Right renal pelvis (tissue), 4 donors: ENCODE data around the gene CD300LB. TPM values are rescaled to one million over a fixed set of nuclear protein-coding genes. Genes with fewer than 3 reads are reported as not detected.

Experiments
- DNase-seq, 4 donors: peaks; one replicate each; pipeline ENCODE4 v3.0.0-alpha.2; 2013; ENCODE audit warnings: low read depth in 4 of 4, low spot score in 3 of 4, missing footprints in 1 of 4
- polyA plus RNA-seq, 4 donors: library from polyadenylated mRNA; unstranded; fragments of 120-200 nt; gene quantifications; one replicate each; pipeline ENCODE4 v1.2.1, GENCODE V29; 2013; ENCODE audit not compliant: insufficient read length in 4 of 4

The CD300LB gene
- polyA plus RNA-seq, 4 donors, result 0.07 to 0.19 (median 0.14) TPM

- DNase-seq, result no peak
Observed at GRCh38 chr17:74550602-74551001, 19.3 kb upstream of the CD300LB start.

GRCh38 chr17:74549343-74549742 is 18.1 kb upstream of the CD300LB start:
- DNase-seq, result no peak

DNA sequence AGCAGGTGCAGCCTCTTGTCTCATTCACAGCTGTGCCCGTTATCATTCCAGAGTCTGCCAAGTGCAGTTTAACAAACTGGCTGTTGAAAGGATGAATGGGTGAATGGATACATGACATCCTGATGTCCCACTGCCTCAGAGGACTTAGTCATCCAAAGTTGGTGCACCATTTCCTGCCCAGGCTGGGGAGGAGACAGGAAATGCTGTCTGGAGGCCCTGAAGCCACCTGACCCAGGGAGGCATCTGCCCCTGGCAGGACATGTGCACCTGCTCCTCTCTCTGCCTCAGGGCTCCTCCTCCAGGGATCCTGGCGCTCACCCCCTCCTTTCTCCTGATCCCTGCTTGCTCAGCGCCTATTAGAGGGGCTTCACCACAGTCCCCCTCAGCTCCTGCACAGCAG is 16.5 kb upstream of the CD300LB start:
- DNase-seq, result no peak

GRCh38 chr17:74547264-74547663 is 16.0 kb upstream of the CD300LB start:
- DNase-seq, result no peak

GRCh38 chr17:74546586-74546985 is 15.3 kb upstream of the CD300LB start:
- no peak for DNase-seq

DNA sequence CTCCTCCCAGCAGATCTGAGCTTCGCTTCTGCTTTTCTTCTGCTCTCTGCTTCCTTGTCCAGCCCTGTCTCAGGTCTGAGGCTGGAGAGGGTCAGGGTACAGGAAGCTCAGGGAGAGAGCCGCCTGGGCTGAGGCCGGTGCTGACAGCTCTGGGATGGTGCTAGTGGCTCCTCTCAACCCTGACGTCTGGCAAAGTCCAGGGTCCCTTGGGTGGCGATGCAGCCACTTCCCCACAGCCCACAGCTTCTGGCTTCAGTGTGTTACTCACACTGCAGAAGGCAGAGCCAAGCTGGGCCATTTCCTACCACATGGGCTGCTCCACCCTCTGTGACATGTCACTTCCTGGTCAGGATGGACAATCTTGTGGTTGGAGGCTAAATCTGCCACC is 14.6 kb upstream of the CD300LB start, which contains the start of gene CD300C:
Gene CD300C (minus strand): TSS at position 273 of the 388 bp plus-strand sequence. CDS start 333 bp downstream, outside the sequence.
- no peak for DNase-seq

DNA sequence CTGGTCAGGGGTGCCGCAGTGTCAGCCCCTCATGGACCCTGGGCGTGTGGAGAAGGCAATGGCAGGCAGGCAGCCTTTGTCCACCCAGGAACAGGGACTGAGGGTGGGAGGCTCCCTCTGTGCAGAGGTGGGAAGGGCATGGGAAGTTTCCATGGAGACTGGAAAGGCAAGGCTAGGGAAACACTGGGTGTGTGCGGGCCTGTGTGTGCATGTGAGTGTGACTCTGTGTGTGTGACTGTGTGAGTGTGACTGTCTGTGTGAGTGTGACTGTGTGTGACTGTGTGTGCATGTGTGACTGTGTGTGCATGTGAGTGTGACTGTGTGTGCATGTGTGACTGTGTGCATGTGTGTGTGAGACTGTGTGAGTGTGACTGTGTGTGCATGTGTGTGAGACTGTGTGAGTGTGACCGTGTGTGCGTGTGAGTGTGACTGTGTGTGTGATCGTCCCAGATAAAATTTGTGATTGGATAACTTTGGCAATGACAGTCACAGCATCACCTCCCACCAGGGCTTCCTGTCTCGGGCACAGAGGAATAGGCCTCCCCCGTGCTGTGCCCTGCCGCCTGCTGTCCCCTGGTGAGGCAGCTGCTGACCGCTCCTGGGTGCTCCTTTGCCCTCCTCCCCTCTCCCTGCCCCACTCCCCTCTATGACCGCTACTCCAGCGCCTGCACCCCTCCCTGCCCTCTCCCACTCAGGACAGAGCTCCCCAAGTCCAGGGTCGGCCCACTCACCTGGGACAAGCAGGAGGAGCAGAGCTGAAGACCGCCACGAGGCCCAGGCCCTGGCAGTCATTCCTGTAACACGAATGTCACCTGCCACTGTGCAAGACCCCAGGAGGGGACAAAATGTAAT is 13.9 kb upstream of the CD300LB start:
- DNase-seq, result no peak

GRCh38 chr17:74543891-74544760 is 12.9 kb upstream of the CD300LB start:
- DNase-seq, result no peak

DNA sequence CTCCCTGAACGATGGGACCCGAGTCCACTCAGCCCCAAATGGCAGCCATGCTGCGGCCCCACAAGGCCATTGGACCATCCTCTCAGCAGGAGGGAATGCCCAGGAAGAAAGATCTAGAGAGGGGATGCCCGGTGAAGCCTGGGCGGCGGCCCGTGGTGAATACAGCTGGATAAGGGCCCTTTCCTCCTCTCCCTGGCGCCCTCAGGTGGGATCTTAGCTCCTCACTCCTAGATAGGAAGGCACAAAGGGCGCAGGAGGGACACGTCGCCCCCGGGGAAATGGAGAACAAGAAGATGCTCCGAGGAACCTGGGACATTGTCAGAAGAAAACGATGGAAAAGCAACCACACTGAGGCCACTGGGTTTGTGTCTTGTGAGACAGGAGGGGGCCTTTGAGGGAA is 12.1 kb upstream of the CD300LB start:
- DNase-seq, result no peak

DNA sequence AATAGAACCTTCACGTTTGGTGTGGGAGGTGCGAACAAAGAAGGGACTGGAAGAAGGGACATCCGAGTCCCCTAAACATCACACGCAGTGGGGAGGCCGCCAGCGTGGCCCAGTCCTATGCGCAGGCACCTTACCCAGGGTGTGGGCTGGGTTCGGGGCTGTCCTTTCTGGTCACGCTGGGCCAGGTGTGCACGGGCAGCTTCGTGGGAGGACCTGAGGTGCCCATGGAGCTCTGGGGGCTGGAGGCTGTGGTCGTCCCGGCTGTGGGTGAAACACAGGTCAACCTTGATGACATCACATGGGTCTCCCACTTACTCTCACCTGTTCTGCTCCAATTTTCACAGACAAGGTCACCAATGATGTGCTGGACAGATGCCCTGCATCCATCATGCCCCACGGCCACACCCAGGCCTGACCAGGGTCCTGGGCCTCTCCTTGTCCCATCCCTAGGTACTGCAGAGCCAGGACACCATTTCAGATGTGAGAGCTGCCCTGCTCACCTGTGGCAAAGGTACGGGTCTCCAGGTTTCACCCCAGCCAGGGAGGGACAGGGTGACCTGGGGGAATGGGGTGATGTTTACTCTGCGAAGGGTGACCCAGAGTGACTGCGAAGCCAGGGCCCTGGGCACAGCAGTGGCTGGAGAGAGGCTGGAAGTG is 11.6 kb upstream of the CD300LB start:
- DNase-seq, result no peak

DNA sequence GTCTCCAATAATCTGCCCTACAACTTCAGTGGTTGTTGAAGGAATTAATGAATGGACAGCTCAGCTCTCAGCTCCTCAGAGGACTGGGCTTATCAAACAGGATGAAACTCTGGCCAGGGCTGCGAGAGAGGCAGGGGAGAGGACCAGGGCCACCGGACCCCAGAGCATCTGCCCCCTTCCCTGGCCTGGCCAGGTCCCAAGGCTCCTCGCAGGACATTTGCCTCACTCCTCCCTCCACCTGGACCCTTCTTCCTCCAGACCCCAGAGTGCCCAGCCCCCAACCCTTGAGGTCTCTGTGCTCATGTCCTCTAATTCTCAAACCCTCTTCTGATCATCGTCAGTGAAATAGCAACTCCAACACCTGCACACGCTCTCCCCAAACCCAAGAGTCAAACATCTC is 10.9 kb upstream of the CD300LB start:
- no peak for DNase-seq

GRCh38 chr17:74541176-74542111 is 10.2 kb upstream of the CD300LB start:
- no peak for DNase-seq

- DNase-seq, result no peak
Observed at GRCh38 chr17:74539281-74539820, 8.1 kb upstream of the CD300LB start.

DNA sequence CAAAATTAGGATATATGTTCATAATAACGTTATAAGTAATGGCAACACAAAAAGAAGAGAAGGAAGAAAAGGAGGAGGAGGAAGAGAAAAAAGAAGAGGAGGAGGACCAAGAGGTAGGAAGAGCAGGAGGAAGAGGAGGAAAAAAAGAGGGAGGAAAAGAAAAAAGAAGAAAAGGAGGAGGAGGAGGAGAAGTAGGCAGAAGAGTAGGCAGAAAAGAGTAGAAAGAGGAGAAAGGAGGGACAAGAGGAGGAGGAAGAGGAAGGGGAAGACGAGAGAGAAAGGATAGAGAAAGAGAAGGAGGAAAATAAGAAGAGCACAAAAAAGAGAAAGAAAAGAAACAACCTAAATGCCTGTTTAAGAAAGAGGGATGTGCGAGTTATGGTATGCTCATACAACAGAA is 5.6 kb upstream of the CD300LB start:
- no peak for DNase-seq

DNA sequence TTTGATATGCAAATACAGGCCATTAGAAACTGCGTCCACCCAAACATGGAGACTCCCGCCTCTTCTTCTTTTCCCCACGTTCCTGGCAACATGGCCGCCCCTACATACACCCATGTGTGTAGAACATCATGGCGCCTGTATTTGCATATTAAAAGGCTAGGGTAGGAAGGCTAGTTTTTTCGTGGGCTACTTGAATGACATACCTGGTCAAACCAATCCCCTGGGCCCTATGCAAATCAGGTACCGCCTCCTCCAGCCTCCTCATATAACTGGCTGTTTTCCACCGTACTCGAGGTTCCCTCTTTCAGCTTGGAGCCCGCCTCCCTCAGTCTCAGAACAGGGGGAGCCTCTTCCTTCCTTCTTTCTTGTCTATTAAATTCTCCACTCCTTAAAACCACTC is 840 bp upstream of the CD300LB start:
- no peak for DNase-seq

- no peak for DNase-seq
Observed at GRCh38 chr17:74530831-74531150, 484 bp downstream of the CD300LB start.

- no peak for DNase-seq
Observed at GRCh38 chr17:74529243-74529642, 2.0 kb downstream of the CD300LB start.

GRCh38 chr17:74528491-74529199 is 2.6 kb downstream of the CD300LB start:
- DNase-seq, result no peak

- no peak for DNase-seq
Observed at GRCh38 chr17:74527756-74528155, 3.5 kb downstream of the CD300LB start.
